ENCODE measurements around the gene GADD45A.

DNA sequence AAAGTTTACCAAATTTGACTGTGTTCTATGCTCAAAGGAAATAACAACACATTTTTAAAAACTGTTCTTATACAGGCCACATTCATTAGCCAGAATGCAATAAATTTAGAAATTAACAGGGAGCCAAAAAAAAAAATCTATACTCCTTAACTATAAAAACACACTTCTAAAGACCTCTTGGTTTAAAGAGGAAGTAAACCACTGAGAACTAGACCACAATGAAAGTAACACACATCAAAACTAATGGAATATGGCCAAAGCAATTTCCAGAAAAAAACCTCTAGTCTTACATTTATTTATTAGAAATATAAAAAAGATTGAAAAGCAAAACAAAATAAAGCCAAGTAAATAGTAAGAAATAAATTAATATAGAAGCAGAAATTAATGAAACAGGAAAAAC is 48.9 kb upstream of the GADD45A start:
- TF ChIP-seq POLR2AphosphoS5 (IDR thresholded peaks at IDR 0.05; ENCODE audit: low read depth, low read length) = no peak
- no peak for TF ChIP-seq TAF1 (IDR thresholded peaks at IDR 0.05; ENCODE audit: borderline replicate concordance, insufficient read depth, low read length)
- no peak for TF ChIP-seq SIN3A (IDR thresholded peaks at IDR 0.05; ENCODE audit: borderline replicate concordance, insufficient read depth, low read length)
- TF ChIP-seq, protein P1, sequence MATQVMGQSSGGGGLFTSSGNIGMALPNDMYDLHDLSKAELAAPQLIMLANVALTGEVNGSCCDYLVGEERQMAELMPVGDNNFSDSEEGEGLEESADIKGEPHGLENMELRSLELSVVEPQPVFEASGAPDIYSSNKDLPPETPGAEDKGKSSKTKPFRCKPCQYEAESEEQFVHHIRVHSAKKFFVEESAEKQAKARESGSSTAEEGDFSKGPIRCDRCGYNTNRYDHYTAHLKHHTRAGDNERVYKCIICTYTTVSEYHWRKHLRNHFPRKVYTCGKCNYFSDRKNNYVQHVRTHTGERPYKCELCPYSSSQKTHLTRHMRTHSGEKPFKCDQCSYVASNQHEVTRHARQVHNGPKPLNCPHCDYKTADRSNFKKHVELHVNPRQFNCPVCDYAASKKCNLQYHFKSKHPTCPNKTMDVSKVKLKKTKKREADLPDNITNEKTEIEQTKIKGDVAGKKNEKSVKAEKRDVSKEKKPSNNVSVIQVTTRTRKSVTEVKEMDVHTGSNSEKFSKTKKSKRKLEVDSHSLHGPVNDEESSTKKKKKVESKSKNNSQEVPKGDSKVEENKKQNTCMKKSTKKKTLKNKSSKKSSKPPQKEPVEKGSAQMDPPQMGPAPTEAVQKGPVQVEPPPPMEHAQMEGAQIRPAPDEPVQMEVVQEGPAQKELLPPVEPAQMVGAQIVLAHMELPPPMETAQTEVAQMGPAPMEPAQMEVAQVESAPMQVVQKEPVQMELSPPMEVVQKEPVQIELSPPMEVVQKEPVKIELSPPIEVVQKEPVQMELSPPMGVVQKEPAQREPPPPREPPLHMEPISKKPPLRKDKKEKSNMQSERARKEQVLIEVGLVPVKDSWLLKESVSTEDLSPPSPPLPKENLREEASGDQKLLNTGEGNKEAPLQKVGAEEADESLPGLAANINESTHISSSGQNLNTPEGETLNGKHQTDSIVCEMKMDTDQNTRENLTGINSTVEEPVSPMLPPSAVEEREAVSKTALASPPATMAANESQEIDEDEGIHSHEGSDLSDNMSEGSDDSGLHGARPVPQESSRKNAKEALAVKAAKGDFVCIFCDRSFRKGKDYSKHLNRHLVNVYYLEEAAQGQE (IDR thresholded peaks at IDR 0.05; ENCODE audit: insufficient read depth in 1 of 2, low read depth in 2 of 2, low read length in 2 of 2) = no peak

Data from PFSK-1 (cell line).